Heart left ventricle (tissue), 16 donors: ENCODE data around the gene TM9SF3. TPM values are rescaled to one million over a fixed set of nuclear protein-coding genes. Genes with fewer than 3 reads are reported as not detected.

Experiments used
- ATAC-seq, 4 donors: fragments of 200-7000 bp; cut with Tn5 transposase; one replicate each; pipeline ENCODE4 v1.9.1; 2020 to 2022; ENCODE audit warnings: moderate library complexity in 4 of 4, mild to moderate bottlenecking in 3 of 4, moderate number of reproducible peaks in 1 of 4
- DNase-seq, 5 donors: peaks; one replicate each; pipeline ENCODE4 v3.0.0-alpha.2; 2020
- H3K27ac ChIP-seq, 12 donors: fragments of 200-600 bp; sonication (generic) in 4 of 12; one replicate each; pipeline versions ENCODE4 v1.5.0 to v1.8.0; 2016 to 2022; ENCODE audit warnings: mild to moderate bottlenecking in 2 of 12
- H3K27me3 ChIP-seq, 9 donors: fragments of 200-600 bp; sonication (generic) in 2 of 9; one replicate each; pipeline versions ENCODE4 v1.5.1 to v1.8.0; 2016 to 2022; ENCODE audit warnings: mild to moderate bottlenecking in 3 of 9
- H3K36me3 ChIP-seq, 9 donors: fragments of 200-600 bp; sonication (generic) in 2 of 9; one replicate each; pipeline versions ENCODE4 v1.5.0 to v1.8.0; 2018 to 2022; ENCODE audit warnings: mild to moderate bottlenecking in 2 of 9
- H3K4me1 ChIP-seq, 12 donors: fragments of 200-600 bp; sonication (generic) in 4 of 12; one replicate each; pipeline versions ENCODE4 v1.5.0 to v1.8.0; 2016 to 2022; ENCODE audit warnings: mild to moderate bottlenecking in 3 of 12
- H3K4me3 ChIP-seq, 12 donors: fragments of 200-600 bp; sonication (generic) in 4 of 12; one replicate each; pipeline versions ENCODE4 v1.5.0 to v1.8.0; 2017 to 2022; ENCODE audit warnings: mild to moderate bottlenecking in 9 of 12, moderate library complexity in 4 of 12
- H3K9me3 ChIP-seq, 12 donors: fragments of 200-600 bp; sonication (generic) in 4 of 12; one replicate each; pipeline versions ENCODE4 v1.5.0 to v1.8.0; 2016 to 2022; ENCODE audit warnings: mild to moderate bottlenecking in 1 of 12
- CTCF ChIP-seq, 12 donors: fragments of 200-600 bp; sonication (generic) in 4 of 12; IDR thresholded peaks; one replicate each; pipeline versions ENCODE4 v1.5.0 to v1.8.0; 2018 to 2022; ENCODE audit warnings: antibody characterized with exemption in 12 of 12, mild to moderate bottlenecking in 5 of 12
- POLR2A ChIP-seq, 2 donors: fragments of 450-650 bp; IDR thresholded peaks; one replicate each; pipeline ENCODE4 v1.6.1; 2017; ENCODE audit warnings: antibody characterized with exemption in 2 of 2, mild to moderate bottlenecking in 2 of 2, moderate library complexity in 2 of 2
- WGBS, 4 donors: extraction: QIAGEN DNeasy Blood & Tissue Kit in 2 of 4; methylation state at CpG; one replicate each; pipeline versions ENCODE4 v1.1.5 to v1.1.7; 2013 to 2018; 5-methylcytosine and 5-hydroxymethylcytosine counted together
- intact Hi-C, 10 donors: fragments of 100-400 bp; cut with DNase I; formaldehyde crosslinking; loops; one replicate each; pipeline versions ENCODE4 v1.11.1 to v1.14.2; 2022
- polyA plus RNA-seq, 2 donors: library from polyadenylated mRNA; stranded (reverse); fragments of 200-250 nt; gene quantifications; one replicate each; pipeline ENCODE4 v1.2.3, GENCODE V29; 2013
- total RNA-seq, 9 donors: library from RNA; depleted of rRNA in 2 of 9; stranded (reverse); fragments of >200 nt in 2 of 9; fragmentation: NEBNext Ultra II Directional in 3 of 9; extraction: Animal tissue kit (Norgen Biotek cat#: 25700) in 3 of 9; gene quantifications; one replicate each; pipeline versions ENCODE4 v1.1.0 to v1.2.4, GENCODE V29; 2016 to 2023
- donor health status: ischemic (EF 13 %, LVEDD 7.1; RV severe dilation, severe dysfunction).
- donor health status: healthy with polysubstance abuse.
- donor health status: DM: no; HTN: yes; CAD: no.
- donor health status: DM: no; HTN: no; CAD: no.
- donor health status: ischemic (EF 25% LVEDD 6.9; RV normal size, moderate dysfunction).
- donor health status: ischemic (EF 25% LVEDD 5.7; RV mildly dilated, moderate dysfunction).
- donor health status: healthy.
- donor health status: DM: yes; HTN: yes; CAD: no.
- donor health status: ischemic (EF 35%, LVEDD 5.7; RV mildly dilated, moderate dysfunction).
- donor health status: nonischemic (EF 11% LVEDD 7.7; RV severe dilation, severe dysfunction).
- donor health status: DM: yes; HTN: yes; CAD: no.
- donor health status: PGD.
- donor health status: ischemic (EF 29% LVEDD 5.4; RV normal size, mild dysfunction).
- donor health status: nonischemic (EF 23%, LVEDD 6.1; RV moderate dilation, normal function).

Gene TM9SF3
- total and polyA plus RNA-seq, 11 donors: 14.9 to 75.6 (median 61.1) TPM

- Histone ChIP-seq H3K36me3 (no peaks in the 10 kb centered on the region), H3K9me3 (no peaks in the 10 kb centered on the region), H3K27ac (peak overlapping the region in 11 of 12 donors; percentile 98 to 100 (median 99)), H3K4me3 (peak overlapping the region in 9 of 12 donors; percentile 66 to 99 (median 90)), H3K4me1 (peaks cover 6 to 47% (median 36%) of the 10 kb centered on the region in 12 donors), H3K27me3 (no peaks in the 10 kb centered on the region)
- intact Hi-C loops: loop anchor here in 4 of 10 donors (5.0 to 10.0 kb wide), 3 partner anchors 244 to 453 kb away; partner anchors contain the start of genes LCOR (in 4 of the 4) and ZNF518A (in 1 of the 4)
- no peak for DNase-seq
- no peak for TF ChIP-seq CTCF (IDR thresholded peaks at IDR 0.05)
- TF ChIP-seq POLR2A (IDR thresholded peaks at IDR 0.05): no peak
- 53 to 65% (median 58%) methylated on average over 4 of the region's 4 CpGs for WGBS, 4 donors
- no peak for ATAC-seq
Measured at GRCh38 chr10:96588060-96588554, 1.3 kb upstream of the TM9SF3 start.

- peak; percentile 17 to 49 (median 44) for ATAC-seq
- Histone ChIP-seq H3K4me3 (peak overlapping the region; percentile 66 to 99 (median 90)), H3K4me1 (peaks cover 7 to 54% (median 42%) of the 10 kb centered on the region in 12 donors), H3K27ac (peak overlapping the region; percentile 98 to 100 (median 99)), H3K9me3 (no peaks in the 10 kb centered on the region), H3K36me3 (no peaks in the 10 kb centered on the region), H3K27me3 (no peaks in the 10 kb centered on the region)
- 5 to 7% (median 6%) methylated on average over 20 to 25 of the region's 25 CpGs for WGBS, 4 donors
- TF ChIP-seq CTCF (IDR thresholded peaks at IDR 0.05) (no peak), POLR2A (IDR thresholded peaks at IDR 0.05) (no peak)
- intact Hi-C loops: loop anchor here in 4 of 10 donors (5.0 to 10.0 kb wide), 3 partner anchors 245 to 453 kb away; partner anchors contain the start of genes LCOR (in 4 of the 4) and ZNF518A (in 1 of the 4)
- DNase-seq: peak in 2 of 5 donors; percentile 79 to 83
Measured at GRCh38 chr10:96587264-96588059, 650 bp upstream of the TM9SF3 start.

GRCh38 chr10:96585736-96586418 is 935 bp downstream of the TM9SF3 start:
- TF ChIP-seq CTCF (IDR thresholded peaks at IDR 0.05) (no peak), POLR2A (IDR thresholded peaks at IDR 0.05) (no peak)
- WGBS, 4 donors: 1 to 2% (median 2%) methylated on average over 20 of the region's 20 CpGs
- no peaks in the 10 kb centered on the region for H3K9me3 ChIP-seq
- peak overlapping the region; percentile 66 to 99 (median 90) for H3K4me3 ChIP-seq
- DNase-seq: no peak
- intact Hi-C loops: loop anchor here in 4 of 10 donors (5.0 to 10.0 kb wide), 3 partner anchors 246 to 451 kb away; partner anchors contain the start of genes LCOR (in 4 of the 4) and ZNF518A (in 1 of the 4)
- H3K27ac ChIP-seq: peak overlapping the region; percentile 98 to 100 (median 99)
- no peaks in the 10 kb centered on the region for H3K36me3 ChIP-seq
- H3K27me3 ChIP-seq: no peaks in the 10 kb centered on the region
- peak in 2 of 4 donors; percentile 20 to 21 for ATAC-seq
- peaks cover 11 to 68% (median 56%) of the 10 kb centered on the region in 12 donors for H3K4me1 ChIP-seq
